GM19395 (cell line): Measurements from ENCODE around the gene VTI1A.
"Not testable (repeated sequence)": the region's sequence is repeated elsewhere in the genome, so short reads cannot be mapped to it uniquely, and the experiment has no call there.

Experiments
- ATAC-seq: cut with Tn5 transposase; IDR thresholded peaks from one replicate; pipeline ENCODE4 v1.9.1; 2021; ENCODE audit warnings: mild to moderate bottlenecking, moderate library complexity; ENCODE audit not compliant: unreplicated experiment

The VTI1A gene

GRCh38 chr10:112448888-112449287 lies 1.9 kb downstream of the VTI1A start:
- ATAC-seq = no peak

- no peak for ATAC-seq
These were observed 8.1 kb downstream of the VTI1A start for GRCh38 chr10:112454910-112455779.

- no peak for ATAC-seq
These were observed 9.5 kb downstream of the VTI1A start for GRCh38 chr10:112456533-112456932.

- ATAC-seq = no peak
These were observed 13.4 kb downstream of the VTI1A start for GRCh38 chr10:112460366-112460765.

- ATAC-seq = no peak
These were observed 14.2 kb downstream of the VTI1A start for GRCh38 chr10:112461029-112461887.

- ATAC-seq = not testable (repeated sequence)
These were observed 17.1 kb downstream of the VTI1A start for GRCh38 chr10:112464074-112464473.

- no peak for ATAC-seq
These were observed 18.4 kb downstream of the VTI1A start for GRCh38 chr10:112465299-112465883.

GRCh38 chr10:112466802-112467201 lies 19.8 kb downstream of the VTI1A start:
- no peak for ATAC-seq

GRCh38 chr10:112467541-112468075 lies 20.6 kb downstream of the VTI1A start:
- ATAC-seq = no peak

GRCh38 chr10:112471878-112472487 lies 25.0 kb downstream of the VTI1A start:
- ATAC-seq = peak; percentile 78

GRCh38 chr10:112475575-112476218 lies 28.7 kb downstream of the VTI1A start:
- no peak for ATAC-seq

- ATAC-seq = no peak
These were observed 34.6 kb downstream of the VTI1A start for GRCh38 chr10:112481602-112482001.

GRCh38 chr10:112484399-112484798 lies 37.4 kb downstream of the VTI1A start:
- ATAC-seq = no peak

GRCh38 chr10:112487964-112488363 lies 40.9 kb downstream of the VTI1A start:
- ATAC-seq = no peak

- no peak for ATAC-seq
These were observed 43.5 kb downstream of the VTI1A start for GRCh38 chr10:112490545-112490944.

- ATAC-seq = no peak
These were observed 44.1 kb downstream of the VTI1A start for GRCh38 chr10:112491144-112491543.

GRCh38 chr10:112492736-112493135 lies 45.7 kb downstream of the VTI1A start:
- ATAC-seq = no peak

GRCh38 chr10:112497347-112497950 lies 50.4 kb downstream of the VTI1A start:
- peak; percentile 61 for ATAC-seq

- ATAC-seq = no peak
These were observed 51.8 kb downstream of the VTI1A start for GRCh38 chr10:112498806-112499205.

- not testable (repeated sequence) for ATAC-seq
These were observed 53.0 kb downstream of the VTI1A start for GRCh38 chr10:112499985-112500384.
